GM23338 (cell line): ENCODE data around the gene PCGF3. TPM values are rescaled to one million over a fixed set of nuclear protein-coding genes. Genes with fewer than 3 reads are reported as not detected.

Experiments
- ATAC-seq: fragments of 200-7000 bp; cut with Tn5 transposase; 3 replicates; pipeline ENCODE4 v1.9.1; 2020
- DNase-seq: peaks from one replicate; pipeline ENCODE4 v3.0.0-alpha.2; 2015; ENCODE audit warnings: low spot score
- H2AFZ ChIP-seq: fragments of 200-600 bp; sonication (generic); 2 replicates; pipeline ENCODE4 v1.8.0; 2016; ENCODE audit warnings: antibody characterized with exemption, mild to moderate bottlenecking, moderate library complexity
- H3F3A ChIP-seq: fragments of 200-600 bp; sonication (generic); replicated peaks from 2 replicates; pipeline ENCODE4 v1.8.0; 2017; ENCODE audit warnings: antibody characterized with exemption, mixed run types, low read depth
- H3K27ac ChIP-seq: fragments of 200-600 bp; sonication (generic); 2 replicates; pipeline ENCODE4 v1.6.1; 2016; ENCODE audit warnings: low read depth
- H3K27me3 ChIP-seq: fragments of 200-600 bp; sonication (generic); 2 replicates; pipeline ENCODE4 v1.8.0; 2016; ENCODE audit warnings: mild to moderate bottlenecking, mixed run types, moderate library complexity; ENCODE audit not compliant: insufficient read depth
- H3K36me3 ChIP-seq: fragments of 200-600 bp; sonication (generic); 2 replicates; pipeline ENCODE4 v1.8.0; 2016; ENCODE audit warnings: mild to moderate bottlenecking; ENCODE audit not compliant: insufficient read depth
- H3K4me1 ChIP-seq: fragments of 200-600 bp; sonication (generic); 2 replicates; pipeline ENCODE4 v1.8.0; 2016; ENCODE audit warnings: mild to moderate bottlenecking, moderate library complexity; ENCODE audit not compliant: insufficient read depth
- H3K4me2 ChIP-seq: fragments of 200-600 bp; sonication (generic); 2 replicates; pipeline ENCODE4 v1.7.1; 2017; ENCODE audit warnings: mixed run types
- H3K4me3 ChIP-seq: fragments of 200-600 bp; sonication (generic); 2 replicates; pipeline ENCODE4 v1.6.1; 2016; ENCODE audit warnings: mixed run types
- H3K79me2 ChIP-seq: fragments of 200-600 bp; sonication (generic); replicated peaks from 2 replicates; pipeline ENCODE4 v1.8.0; 2017; ENCODE audit warnings: mild to moderate bottlenecking; ENCODE audit not compliant: insufficient read depth
- H3K9me2 ChIP-seq: fragments of 200-600 bp; sonication (generic); 2 replicates; pipeline ENCODE4 v1.8.0; 2017; ENCODE audit not compliant: insufficient read depth
- H4K20me1 ChIP-seq: fragments of 200-600 bp; sonication (generic); replicated peaks from 2 replicates; pipeline ENCODE4 v1.8.0; 2017; ENCODE audit warnings: mild to moderate bottlenecking; ENCODE audit not compliant: insufficient read depth
- H3K27ac Mint-ChIP-seq: 2 replicates; pipeline ENCODE4 v1.8.0; 2020; ENCODE audit warnings: inconsistent platforms, mild to moderate bottlenecking, moderate library complexity, mixed read lengths
- H3K27me3 Mint-ChIP-seq: 3 replicates; pipeline ENCODE4 v1.8.0; 2022; ENCODE audit warnings: low read depth, mild to moderate bottlenecking, moderate library complexity, mixed read lengths, inconsistent platforms; ENCODE audit not compliant: insufficient read depth, poor library complexity
- H3K36me3 Mint-ChIP-seq: 3 replicates; pipeline ENCODE4 v1.8.0; 2021; ENCODE audit warnings: low read depth, mild to moderate bottlenecking, inconsistent platforms, moderate library complexity, mixed read lengths
- H3K4me1 Mint-ChIP-seq: 3 replicates; pipeline ENCODE4 v1.8.0; 2020; ENCODE audit warnings: mild to moderate bottlenecking, inconsistent platforms, mixed read lengths
- H3K4me3 Mint-ChIP-seq: 3 replicates; pipeline ENCODE4 v1.8.0; 2021; ENCODE audit warnings: moderate library complexity, mild to moderate bottlenecking, inconsistent platforms, mixed read lengths
- H3K9me3 Mint-ChIP-seq: 3 replicates; pipeline ENCODE4 v1.8.0; 2020; ENCODE audit warnings: moderate library complexity, mild to moderate bottlenecking, inconsistent platforms, mixed read lengths
- CREB1 ChIP-seq: fragments of 250-450 bp; sonication (Bioruptor Pico); IDR thresholded peaks from 2 replicates; pipeline ENCODE4 v1.5.0; 2020; ENCODE audit warnings: low read depth, mild to moderate bottlenecking, moderate library complexity
- NANOG ChIP-seq: IDR thresholded peaks from 2 replicates; pipeline ENCODE4 v1.6.1; 2016; ENCODE audit warnings: antibody characterized with exemption, borderline replicate concordance
- POLR2AphosphoS5 ChIP-seq: IDR thresholded peaks from 2 replicates; pipeline ENCODE4 v1.6.1; 2016; ENCODE audit warnings: antibody characterized with exemption, low read depth
- polyA plus RNA-seq: library from polyadenylated mRNA; unstranded; fragments of >200 nt; fragmentation: Nextera tagmentation; extraction: Ambion mirVana; gene quantifications from 2 replicates; pipeline ENCODE4 v1.2.1, GENCODE V29; 2016
- total RNA-seq: library from RNA; depleted of rRNA; stranded (reverse); fragments of >200 nt; shearing (Covaris generic); gene quantifications from 2 replicates; pipeline ENCODE4 v1.2.3, GENCODE V29; 2014
- TF ChIP-seq, protein P1 (sequence below), 2 experiments: fragments of 200-600 bp in 1 of 2; sonication (generic) in 1 of 2; conservative IDR thresholded peaks; 2 replicates each; pipeline versions ENCODE4 v1.5.1 to v1.6.1; 2016 to 2017; ENCODE audit warnings: antibody characterized with exemption in 2 of 2, low read depth in 2 of 2, mild to moderate bottlenecking in 2 of 2, moderate library complexity in 1 of 2
- TF ChIP-seq, protein P2 (sequence below): IDR thresholded peaks from one replicate; pipeline ENCODE4 v1.6.1; 2018; ENCODE audit warnings: antibody characterized with exemption; ENCODE audit not compliant: unreplicated experiment

PCGF3 gene
- total and polyA plus RNA-seq, 2 experiments from 2014 or later = 33.1 to 49.0 TPM

DNA sequence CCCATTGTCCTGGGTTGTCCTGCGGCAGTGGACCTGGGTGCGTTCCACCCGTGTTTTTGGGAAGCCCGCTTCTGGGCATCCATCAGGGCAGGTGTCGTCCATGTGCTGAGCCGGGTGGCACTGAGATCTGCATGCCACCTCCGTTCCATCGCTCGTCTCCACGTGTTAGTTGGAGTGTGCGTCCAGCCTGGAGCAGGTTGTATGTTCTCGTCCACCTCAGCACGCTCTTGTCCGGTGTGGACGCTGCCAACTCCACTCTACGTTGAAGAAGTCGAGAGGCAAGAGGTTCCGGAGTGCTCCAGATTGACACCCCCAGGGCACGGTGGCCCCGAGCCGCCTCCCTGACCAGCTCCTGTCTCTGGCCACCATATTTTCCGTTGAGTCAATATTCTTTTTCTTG is 33.9 kb downstream of the PCGF3 start (continued):
- TF ChIP-seq, protein P1, sequence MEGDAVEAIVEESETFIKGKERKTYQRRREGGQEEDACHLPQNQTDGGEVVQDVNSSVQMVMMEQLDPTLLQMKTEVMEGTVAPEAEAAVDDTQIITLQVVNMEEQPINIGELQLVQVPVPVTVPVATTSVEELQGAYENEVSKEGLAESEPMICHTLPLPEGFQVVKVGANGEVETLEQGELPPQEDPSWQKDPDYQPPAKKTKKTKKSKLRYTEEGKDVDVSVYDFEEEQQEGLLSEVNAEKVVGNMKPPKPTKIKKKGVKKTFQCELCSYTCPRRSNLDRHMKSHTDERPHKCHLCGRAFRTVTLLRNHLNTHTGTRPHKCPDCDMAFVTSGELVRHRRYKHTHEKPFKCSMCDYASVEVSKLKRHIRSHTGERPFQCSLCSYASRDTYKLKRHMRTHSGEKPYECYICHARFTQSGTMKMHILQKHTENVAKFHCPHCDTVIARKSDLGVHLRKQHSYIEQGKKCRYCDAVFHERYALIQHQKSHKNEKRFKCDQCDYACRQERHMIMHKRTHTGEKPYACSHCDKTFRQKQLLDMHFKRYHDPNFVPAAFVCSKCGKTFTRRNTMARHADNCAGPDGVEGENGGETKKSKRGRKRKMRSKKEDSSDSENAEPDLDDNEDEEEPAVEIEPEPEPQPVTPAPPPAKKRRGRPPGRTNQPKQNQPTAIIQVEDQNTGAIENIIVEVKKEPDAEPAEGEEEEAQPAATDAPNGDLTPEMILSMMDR (conservative IDR thresholded peaks at IDR 0.05; ENCODE audit: low read depth in 2 of 2) = no peak
- TF ChIP-seq CREB1 (no peak), NANOG (no peak)
- TF ChIP-seq, protein P2, sequence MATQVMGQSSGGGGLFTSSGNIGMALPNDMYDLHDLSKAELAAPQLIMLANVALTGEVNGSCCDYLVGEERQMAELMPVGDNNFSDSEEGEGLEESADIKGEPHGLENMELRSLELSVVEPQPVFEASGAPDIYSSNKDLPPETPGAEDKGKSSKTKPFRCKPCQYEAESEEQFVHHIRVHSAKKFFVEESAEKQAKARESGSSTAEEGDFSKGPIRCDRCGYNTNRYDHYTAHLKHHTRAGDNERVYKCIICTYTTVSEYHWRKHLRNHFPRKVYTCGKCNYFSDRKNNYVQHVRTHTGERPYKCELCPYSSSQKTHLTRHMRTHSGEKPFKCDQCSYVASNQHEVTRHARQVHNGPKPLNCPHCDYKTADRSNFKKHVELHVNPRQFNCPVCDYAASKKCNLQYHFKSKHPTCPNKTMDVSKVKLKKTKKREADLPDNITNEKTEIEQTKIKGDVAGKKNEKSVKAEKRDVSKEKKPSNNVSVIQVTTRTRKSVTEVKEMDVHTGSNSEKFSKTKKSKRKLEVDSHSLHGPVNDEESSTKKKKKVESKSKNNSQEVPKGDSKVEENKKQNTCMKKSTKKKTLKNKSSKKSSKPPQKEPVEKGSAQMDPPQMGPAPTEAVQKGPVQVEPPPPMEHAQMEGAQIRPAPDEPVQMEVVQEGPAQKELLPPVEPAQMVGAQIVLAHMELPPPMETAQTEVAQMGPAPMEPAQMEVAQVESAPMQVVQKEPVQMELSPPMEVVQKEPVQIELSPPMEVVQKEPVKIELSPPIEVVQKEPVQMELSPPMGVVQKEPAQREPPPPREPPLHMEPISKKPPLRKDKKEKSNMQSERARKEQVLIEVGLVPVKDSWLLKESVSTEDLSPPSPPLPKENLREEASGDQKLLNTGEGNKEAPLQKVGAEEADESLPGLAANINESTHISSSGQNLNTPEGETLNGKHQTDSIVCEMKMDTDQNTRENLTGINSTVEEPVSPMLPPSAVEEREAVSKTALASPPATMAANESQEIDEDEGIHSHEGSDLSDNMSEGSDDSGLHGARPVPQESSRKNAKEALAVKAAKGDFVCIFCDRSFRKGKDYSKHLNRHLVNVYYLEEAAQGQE = no peak

DNA sequence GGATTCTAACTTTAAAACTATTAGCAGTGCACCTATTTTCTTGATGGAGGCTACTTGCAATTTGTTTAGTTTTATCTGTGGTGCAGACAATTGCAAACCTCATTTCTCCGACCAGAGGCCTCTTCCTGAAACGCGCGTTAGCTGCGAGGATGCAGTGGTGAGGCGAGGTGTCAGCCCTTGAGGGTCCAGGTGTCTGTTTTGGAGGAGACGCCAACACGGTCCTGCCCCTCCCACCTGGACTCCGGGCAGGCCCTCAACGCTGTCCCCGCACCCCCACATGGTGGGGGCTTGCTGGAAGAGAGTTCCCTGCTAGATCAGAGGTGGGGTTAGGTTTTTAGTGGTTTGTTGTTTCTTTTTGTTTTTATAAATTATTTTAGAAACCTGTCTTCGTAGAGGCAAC is 34.4 kb downstream of the PCGF3 start:
- Histone ChIP-seq H2AFZ (no peak overlapping the region), H3K79me2 (no peaks in the 10 kb centered on the region), H3K9me2 (no peaks in the 10 kb centered on the region), H3K4me2 (no peak overlapping the region), H3F3A (no peaks in the 10 kb centered on the region; the same call in 1 of the 2 replicates), H3K27me3 (no peaks in the 10 kb centered on the region), H3K36me3 (peaks cover 10% of the 10 kb centered on the region; the same call in 1 of the 2 replicates), H3K4me1 (no peaks in the 10 kb centered on the region), H3K27ac (no peak overlapping the region), H4K20me1 (peaks cover 4% of the 10 kb centered on the region; the same call in 1 of the 2 replicates), H3K4me3 (no peak overlapping the region)
- peaks cover 41% of the 10 kb centered on the region for H3K36me3 Mint-ChIP-seq
- no peak overlapping the region for H3K27ac Mint-ChIP-seq
- DNase-seq (no peak), ATAC-seq (no peak)
- no peaks in the 10 kb centered on the region; the same call in 2 of the 3 replicates for H3K4me1 Mint-ChIP-seq
- H3K4me3 Mint-ChIP-seq = no peak overlapping the region
- H3K9me3 Mint-ChIP-seq = peaks cover 7% of the 10 kb centered on the region; the same call in 1 of the 3 replicates
- TF ChIP-seq, protein P1 (conservative IDR thresholded peaks at IDR 0.05; ENCODE audit: low read depth in 2 of 2) = no peak
- TF ChIP-seq CREB1 = no peak
- TF ChIP-seq, protein P2 = no peak
- TF ChIP-seq POLR2AphosphoS5 = no peak
- no peak for TF ChIP-seq NANOG
- H3K27me3 Mint-ChIP-seq = peaks cover 23% of the 10 kb centered on the region
